C4-2B (cell line): ENCODE results near the gene NUDT1.

Source experiments
- ZFX ChIP-seq: fragments of 450-650 bp; IDR thresholded peaks from 2 replicates; pipeline ENCODE4 v1.6.1; 2017
- TF ChIP-seq, protein P1 (sequence below): fragments of 450-650 bp; conservative IDR thresholded peaks from 2 replicates; pipeline ENCODE4 v1.5.1; 2017; ENCODE audit warnings: mild to moderate bottlenecking

GRCh38 chr7:2212906-2213305, 29.1 kb upstream of the NUDT1 start:
- TF ChIP-seq, protein P1, sequence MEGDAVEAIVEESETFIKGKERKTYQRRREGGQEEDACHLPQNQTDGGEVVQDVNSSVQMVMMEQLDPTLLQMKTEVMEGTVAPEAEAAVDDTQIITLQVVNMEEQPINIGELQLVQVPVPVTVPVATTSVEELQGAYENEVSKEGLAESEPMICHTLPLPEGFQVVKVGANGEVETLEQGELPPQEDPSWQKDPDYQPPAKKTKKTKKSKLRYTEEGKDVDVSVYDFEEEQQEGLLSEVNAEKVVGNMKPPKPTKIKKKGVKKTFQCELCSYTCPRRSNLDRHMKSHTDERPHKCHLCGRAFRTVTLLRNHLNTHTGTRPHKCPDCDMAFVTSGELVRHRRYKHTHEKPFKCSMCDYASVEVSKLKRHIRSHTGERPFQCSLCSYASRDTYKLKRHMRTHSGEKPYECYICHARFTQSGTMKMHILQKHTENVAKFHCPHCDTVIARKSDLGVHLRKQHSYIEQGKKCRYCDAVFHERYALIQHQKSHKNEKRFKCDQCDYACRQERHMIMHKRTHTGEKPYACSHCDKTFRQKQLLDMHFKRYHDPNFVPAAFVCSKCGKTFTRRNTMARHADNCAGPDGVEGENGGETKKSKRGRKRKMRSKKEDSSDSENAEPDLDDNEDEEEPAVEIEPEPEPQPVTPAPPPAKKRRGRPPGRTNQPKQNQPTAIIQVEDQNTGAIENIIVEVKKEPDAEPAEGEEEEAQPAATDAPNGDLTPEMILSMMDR = no peak
- TF ChIP-seq ZFX = no peak
